ENCODE data around the gene MB21D2.

Gene MB21D2

DNA sequence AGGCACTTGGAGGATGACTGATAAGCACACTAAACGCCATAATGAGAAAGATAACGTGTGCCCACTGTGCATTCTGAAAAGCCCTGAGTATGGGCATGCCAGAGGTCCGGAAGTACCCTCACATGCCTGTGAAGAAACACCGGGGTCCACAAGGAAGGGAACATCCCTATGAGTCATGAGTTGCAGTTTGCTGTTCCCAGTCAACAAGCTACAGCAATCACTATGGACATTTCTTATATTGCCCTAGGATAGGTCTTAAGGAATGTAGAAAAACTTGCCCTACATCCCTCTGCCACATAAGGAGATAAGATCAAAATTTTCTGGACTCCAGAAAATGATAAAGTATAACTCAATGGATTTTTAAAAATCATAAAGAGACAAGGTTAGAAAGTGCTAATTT is 9.9 kb downstream of the MB21D2 start:
- peaks cover 15% of the 10 kb centered on the region for H3K4me1 ChIP-seq (ENCODE audit: control insufficient read depth, insufficient read depth, low read length, poor library complexity, severe bottlenecking)
- no peak overlapping the region for H3K27ac ChIP-seq (ENCODE audit: low read depth, low read length, severe bottlenecking)
- WGBS, 2 experiments (ENCODE audit: insufficient coverage in 2 of 2): 61 to 62% methylated on average over 3 to 4 of the region's 4 CpGs
- H3K4me3 ChIP-seq (ENCODE audit: extremely low read depth, insufficient read depth, low read length, poor library complexity, severe bottlenecking): no peak overlapping the region
- H3K36me3 ChIP-seq (ENCODE audit: control insufficient read depth, insufficient read depth, low read length): no peaks in the 10 kb centered on the region
- peaks cover 5% of the 10 kb centered on the region for H3K9me3 ChIP-seq (ENCODE audit: control insufficient read depth, low read length)

DNA sequence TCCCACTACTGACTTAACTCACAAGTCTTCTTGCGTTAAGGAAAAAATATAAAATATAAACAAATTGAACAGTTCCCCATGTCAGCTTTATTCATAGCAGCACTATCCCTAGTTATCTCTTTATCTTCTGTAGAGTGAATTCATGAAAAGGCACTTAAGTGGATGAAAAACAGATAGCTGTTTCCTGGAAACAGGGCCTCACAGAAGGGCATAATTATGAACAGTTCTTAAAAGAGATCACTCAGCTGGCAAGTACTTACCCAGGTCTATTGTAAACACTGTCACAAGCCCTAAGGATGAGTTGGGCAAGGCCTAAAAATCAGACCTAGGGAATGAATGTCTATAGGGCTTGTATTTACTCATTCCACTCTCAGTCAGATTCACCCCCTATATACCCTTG is 10.7 kb downstream of the MB21D2 start:
- H3K4me1 ChIP-seq (ENCODE audit: control insufficient read depth, insufficient read depth, low read length, poor library complexity, severe bottlenecking): peaks cover 15% of the 10 kb centered on the region
- H3K36me3 ChIP-seq (ENCODE audit: control insufficient read depth, insufficient read depth, low read length): no peaks in the 10 kb centered on the region
- no peak overlapping the region for H3K27ac ChIP-seq (ENCODE audit: low read depth, low read length, severe bottlenecking)
- no CpG with 5 or more reads among the region's 1 CpG for WGBS, 2 experiments (ENCODE audit: insufficient coverage in 2 of 2)
- no peak overlapping the region for H3K4me3 ChIP-seq (ENCODE audit: extremely low read depth, insufficient read depth, low read length, poor library complexity, severe bottlenecking)
- peaks cover 5% of the 10 kb centered on the region for H3K9me3 ChIP-seq (ENCODE audit: control insufficient read depth, low read length)

DNA sequence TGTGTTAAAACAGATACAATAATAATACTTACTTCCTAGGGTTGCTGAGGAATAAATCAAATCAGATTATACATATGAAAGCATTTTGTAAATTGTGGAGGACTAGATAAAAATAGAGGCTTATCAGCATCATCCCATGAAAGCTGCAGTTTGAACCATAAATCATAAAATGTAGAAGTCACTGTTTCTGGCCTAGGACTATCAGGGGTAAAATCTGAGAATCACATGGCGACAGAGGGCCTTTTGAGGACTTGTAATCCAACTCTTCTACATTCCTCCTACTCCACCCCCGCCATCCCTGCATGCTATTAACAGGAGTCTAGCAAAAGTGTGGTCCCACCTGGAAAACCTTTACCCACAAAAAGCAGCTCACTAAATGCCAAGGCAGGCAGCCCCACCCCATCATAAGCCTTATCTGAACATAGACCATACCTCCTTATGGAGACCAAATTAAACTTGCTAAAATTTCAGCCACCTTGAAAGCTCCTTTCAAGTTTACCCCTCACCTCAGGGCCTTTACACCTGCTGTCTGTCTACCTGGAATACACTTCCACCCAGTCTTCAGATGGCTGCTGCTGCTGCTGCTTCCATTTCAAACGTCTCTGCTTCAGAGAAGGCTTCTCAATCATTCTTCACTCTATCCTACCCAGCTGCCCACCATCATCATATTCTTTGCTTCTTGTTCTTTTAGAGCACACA is 11.5 kb downstream of the MB21D2 start:
- Histone ChIP-seq H3K4me3 (ENCODE audit: extremely low read depth, insufficient read depth, low read length, poor library complexity, severe bottlenecking) (no peak overlapping the region), H3K27ac (ENCODE audit: low read depth, low read length, severe bottlenecking) (no peak overlapping the region), H3K4me1 (ENCODE audit: control insufficient read depth, insufficient read depth, low read length, poor library complexity, severe bottlenecking) (peaks cover 15% of the 10 kb centered on the region), H3K36me3 (ENCODE audit: control insufficient read depth, insufficient read depth, low read length) (no peaks in the 10 kb centered on the region), H3K9me3 (ENCODE audit: control insufficient read depth, low read length) (peaks cover 5% of the 10 kb centered on the region)
- WGBS, 2 experiments (ENCODE audit: insufficient coverage in 2 of 2): 71 to 83% methylated on average over 2 to 3 of the region's 3 CpGs

DNA sequence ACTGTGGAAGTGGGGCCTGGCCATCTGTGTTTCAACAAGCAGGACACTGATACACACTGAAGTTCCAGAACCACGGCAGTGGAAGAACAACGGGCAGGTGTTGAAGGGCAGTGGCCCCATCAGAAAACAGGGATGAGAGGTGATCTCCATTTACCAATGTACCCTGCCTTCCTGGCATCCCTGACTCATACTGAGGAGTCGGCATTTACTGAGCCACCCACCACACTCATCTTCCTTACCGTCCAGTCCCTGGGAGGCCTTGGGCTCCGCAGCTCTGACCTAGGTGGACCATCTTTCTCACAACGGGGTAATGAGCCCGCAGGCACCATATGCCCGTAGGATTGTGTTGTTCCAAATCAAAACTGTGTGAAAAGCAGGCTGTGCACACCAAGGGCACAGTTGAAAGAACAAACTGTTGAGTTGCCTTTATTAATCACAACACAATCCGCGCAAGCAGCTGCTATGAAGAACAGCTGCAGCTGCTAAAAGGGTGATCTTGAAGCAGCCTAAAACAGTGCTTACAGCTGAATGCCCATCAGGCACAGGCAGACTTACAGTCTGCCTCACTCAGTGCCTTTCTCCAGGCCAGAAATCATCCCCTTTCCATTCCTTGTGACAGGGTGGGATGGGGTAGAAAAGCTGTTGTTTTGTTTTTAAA is 12.9 kb downstream of the MB21D2 start:
- Histone ChIP-seq H3K4me1 (ENCODE audit: control insufficient read depth, insufficient read depth, low read length, poor library complexity, severe bottlenecking) (peaks cover 15% of the 10 kb centered on the region), H3K27ac (ENCODE audit: low read depth, low read length, severe bottlenecking) (no peak overlapping the region), H3K9me3 (ENCODE audit: control insufficient read depth, low read length) (peaks cover 5% of the 10 kb centered on the region), H3K36me3 (ENCODE audit: control insufficient read depth, insufficient read depth, low read length) (no peaks in the 10 kb centered on the region), H3K4me3 (ENCODE audit: extremely low read depth, insufficient read depth, low read length, poor library complexity, severe bottlenecking) (no peak overlapping the region)
- WGBS, 2 experiments (ENCODE audit: insufficient coverage in 2 of 2): 95 to 97% methylated on average over 10 of the region's 10 CpGs

DNA sequence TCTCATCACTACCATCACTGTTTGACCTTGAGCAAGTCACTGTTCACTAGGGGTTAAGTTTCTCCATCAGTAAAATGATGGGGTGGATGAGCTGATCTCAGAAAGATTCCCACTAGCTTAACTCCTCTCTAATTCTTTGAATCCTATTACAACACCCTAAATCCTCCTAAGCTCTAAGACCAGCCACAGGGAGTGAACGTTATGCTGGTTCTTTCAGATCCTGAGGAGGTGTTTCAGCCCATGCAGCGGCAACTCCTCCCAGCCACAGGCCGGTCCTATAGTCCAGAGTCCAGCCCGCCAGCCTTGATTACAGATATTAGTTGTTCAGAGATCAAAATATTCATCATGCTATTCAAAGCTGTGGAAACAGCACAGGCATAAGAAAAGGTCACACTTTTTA is 15.1 kb downstream of the MB21D2 start:
- no peak overlapping the region for H3K27ac ChIP-seq (ENCODE audit: low read depth, low read length, severe bottlenecking)
- H3K4me3 ChIP-seq (ENCODE audit: extremely low read depth, insufficient read depth, low read length, poor library complexity, severe bottlenecking): no peak overlapping the region
- no peaks in the 10 kb centered on the region for H3K36me3 ChIP-seq (ENCODE audit: control insufficient read depth, insufficient read depth, low read length)
- 94 to 95% methylated on average over 2 of the region's 4 CpGs for WGBS, 2 experiments (ENCODE audit: insufficient coverage in 2 of 2)
- H3K4me1 ChIP-seq (ENCODE audit: control insufficient read depth, insufficient read depth, low read length, poor library complexity, severe bottlenecking): peaks cover 14% of the 10 kb centered on the region
- H3K9me3 ChIP-seq (ENCODE audit: control insufficient read depth, low read length): peaks cover 5% of the 10 kb centered on the region

DNA sequence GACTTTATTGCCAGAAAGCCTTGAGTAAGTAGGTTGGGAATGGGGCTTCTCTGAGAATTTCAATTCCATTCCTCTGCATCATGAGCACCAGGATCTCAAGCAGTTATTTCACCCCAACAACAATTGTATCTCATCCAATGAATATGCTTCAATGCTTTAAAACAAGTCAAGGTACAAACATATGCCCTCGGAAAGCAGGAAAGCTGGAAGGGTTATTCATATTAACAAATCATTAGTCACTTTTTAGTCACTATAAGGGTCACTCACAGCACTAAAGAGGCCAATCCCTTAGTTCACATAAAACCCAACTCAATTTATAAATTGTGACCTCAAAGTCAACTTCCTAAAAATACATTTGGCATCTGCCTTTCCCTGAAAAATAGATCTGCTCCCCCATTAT is 16.2 kb downstream of the MB21D2 start:
- Histone ChIP-seq H3K27ac (ENCODE audit: low read depth, low read length, severe bottlenecking) (no peak overlapping the region), H3K36me3 (ENCODE audit: control insufficient read depth, insufficient read depth, low read length) (no peaks in the 10 kb centered on the region), H3K4me1 (ENCODE audit: control insufficient read depth, insufficient read depth, low read length, poor library complexity, severe bottlenecking) (peaks cover 7% of the 10 kb centered on the region), H3K9me3 (ENCODE audit: control insufficient read depth, low read length) (peaks cover 5% of the 10 kb centered on the region), H3K4me3 (ENCODE audit: extremely low read depth, insufficient read depth, low read length, poor library complexity, severe bottlenecking) (no peak overlapping the region)
- no CpG with 5 or more reads among the region's 1 CpG for WGBS, 2 experiments (ENCODE audit: insufficient coverage in 2 of 2)

DNA sequence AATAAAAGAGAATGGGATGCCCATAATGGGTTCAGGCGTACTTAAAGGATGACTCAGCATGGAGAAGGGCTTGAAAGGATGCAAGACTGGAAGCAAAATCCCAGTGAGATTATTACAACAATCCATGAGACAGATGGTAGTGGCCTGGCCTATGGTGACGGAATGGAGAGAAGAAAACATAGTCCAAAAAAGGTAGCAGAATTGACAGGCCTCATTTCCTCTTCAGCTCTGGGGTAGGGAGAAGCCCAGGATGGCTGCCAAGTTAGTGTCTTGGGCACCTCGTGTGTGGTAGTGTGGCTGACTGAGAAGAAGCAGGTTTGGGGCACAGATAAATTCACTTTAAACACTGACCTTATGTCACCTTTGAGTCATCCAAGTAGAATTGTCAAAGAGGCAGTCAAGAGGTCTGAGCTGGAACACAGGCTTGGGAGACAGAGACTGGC is 18.1 kb downstream of the MB21D2 start:
- WGBS, 2 experiments (ENCODE audit: insufficient coverage in 2 of 2): 100% methylated on average over 1 of the region's 3 CpGs; no CpG with 5 or more reads in 1 of the 2 experiments
- H3K36me3 ChIP-seq (ENCODE audit: control insufficient read depth, insufficient read depth, low read length): no peaks in the 10 kb centered on the region
- H3K9me3 ChIP-seq (ENCODE audit: control insufficient read depth, low read length): peaks cover 5% of the 10 kb centered on the region
- H3K27ac ChIP-seq (ENCODE audit: low read depth, low read length, severe bottlenecking): no peak overlapping the region
- H3K4me3 ChIP-seq (ENCODE audit: extremely low read depth, insufficient read depth, low read length, poor library complexity, severe bottlenecking): no peak overlapping the region
- no peaks in the 10 kb centered on the region for H3K4me1 ChIP-seq (ENCODE audit: control insufficient read depth, insufficient read depth, low read length, poor library complexity, severe bottlenecking)

DNA sequence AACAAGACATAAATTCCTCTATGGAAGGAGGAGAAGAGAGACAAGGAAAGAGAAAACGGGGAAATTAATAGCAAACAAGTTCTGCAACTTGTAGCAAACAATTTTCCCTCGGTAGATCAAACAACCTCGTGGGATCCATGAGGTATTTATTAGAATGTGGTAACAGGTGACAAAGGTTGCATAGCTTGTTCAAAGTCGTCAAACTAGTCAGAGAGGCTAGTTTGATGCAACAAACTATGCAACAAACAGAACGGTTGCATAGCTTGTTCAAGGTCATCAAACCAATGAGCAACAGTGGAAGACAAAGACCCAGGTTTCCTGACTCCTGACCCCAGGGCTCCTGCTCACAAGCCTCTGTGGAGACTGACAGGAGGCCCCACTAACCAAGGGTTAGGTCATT is 20.7 kb downstream of the MB21D2 start:
- Histone ChIP-seq H3K9me3 (ENCODE audit: control insufficient read depth, low read length) (no peaks in the 10 kb centered on the region), H3K36me3 (ENCODE audit: control insufficient read depth, insufficient read depth, low read length) (no peaks in the 10 kb centered on the region), H3K4me3 (ENCODE audit: extremely low read depth, insufficient read depth, low read length, poor library complexity, severe bottlenecking) (no peak overlapping the region), H3K4me1 (ENCODE audit: control insufficient read depth, insufficient read depth, low read length, poor library complexity, severe bottlenecking) (peaks cover 5% of the 10 kb centered on the region), H3K27ac (ENCODE audit: low read depth, low read length, severe bottlenecking) (no peak overlapping the region)
- WGBS, 2 experiments (ENCODE audit: insufficient coverage in 2 of 2): 82 to 84% methylated on average over 5 of the region's 5 CpGs

DNA sequence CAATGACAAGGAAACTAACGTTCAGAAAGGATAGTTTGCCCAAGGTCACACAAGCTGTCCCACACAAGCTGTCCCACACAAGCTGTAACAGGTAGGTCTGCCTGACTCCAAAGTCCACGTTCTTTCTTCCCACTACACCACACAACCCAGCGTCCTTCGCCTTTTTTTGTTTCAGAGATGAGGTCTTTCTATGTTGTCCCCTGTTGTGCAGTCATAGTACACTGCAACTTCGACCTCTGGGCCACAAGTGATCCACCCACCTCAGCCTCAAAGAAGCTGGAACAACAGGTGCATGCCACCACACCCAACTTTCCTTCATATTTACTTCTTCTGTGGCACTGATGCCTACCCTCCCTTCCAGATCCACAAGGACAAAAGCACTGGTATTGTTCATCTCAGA is 21.4 kb downstream of the MB21D2 start:
- peaks cover 5% of the 10 kb centered on the region for H3K4me1 ChIP-seq (ENCODE audit: control insufficient read depth, insufficient read depth, low read length, poor library complexity, severe bottlenecking)
- no peak overlapping the region for H3K4me3 ChIP-seq (ENCODE audit: extremely low read depth, insufficient read depth, low read length, poor library complexity, severe bottlenecking)
- WGBS, 2 experiments (ENCODE audit: insufficient coverage in 2 of 2): 79 to 86% methylated on average over 1 to 2 of the region's 5 CpGs
- no peak overlapping the region for H3K27ac ChIP-seq (ENCODE audit: low read depth, low read length, severe bottlenecking)
- no peaks in the 10 kb centered on the region for H3K36me3 ChIP-seq (ENCODE audit: control insufficient read depth, insufficient read depth, low read length)
- no peaks in the 10 kb centered on the region for H3K9me3 ChIP-seq (ENCODE audit: control insufficient read depth, low read length)

DNA sequence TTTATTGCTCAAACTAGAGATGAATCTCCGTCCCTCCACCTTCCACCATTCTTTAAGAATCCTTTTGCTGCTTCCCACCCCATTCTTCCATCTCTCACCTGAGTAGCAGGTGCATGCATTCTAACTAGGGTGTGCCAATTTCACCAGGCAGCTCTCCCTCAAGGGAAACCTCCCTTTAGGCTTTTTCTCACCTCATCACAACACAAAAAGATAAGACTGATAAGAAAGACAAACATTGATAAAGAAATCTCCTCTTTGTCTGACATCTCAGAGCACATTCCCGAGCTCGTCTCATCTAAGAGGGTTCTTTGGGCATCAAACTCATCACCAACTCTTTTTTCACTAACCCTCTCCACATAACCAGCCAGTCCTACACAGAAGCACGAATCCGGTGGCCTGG is 23.0 kb downstream of the MB21D2 start:
- Histone ChIP-seq H3K9me3 (ENCODE audit: control insufficient read depth, low read length) (no peaks in the 10 kb centered on the region), H3K4me1 (ENCODE audit: control insufficient read depth, insufficient read depth, low read length, poor library complexity, severe bottlenecking) (peaks cover 12% of the 10 kb centered on the region), H3K4me3 (ENCODE audit: extremely low read depth, insufficient read depth, low read length, poor library complexity, severe bottlenecking) (no peak overlapping the region), H3K27ac (ENCODE audit: low read depth, low read length, severe bottlenecking) (no peak overlapping the region), H3K36me3 (ENCODE audit: control insufficient read depth, insufficient read depth, low read length) (no peaks in the 10 kb centered on the region)
- 67 to 100% methylated on average over 1 of the region's 5 CpGs for WGBS, 2 experiments (ENCODE audit: insufficient coverage in 2 of 2)

Measured in mesodermal cell (in vitro differentiated cells).